ENCODE data around the gene PARP12. TPM values are rescaled to one million over a fixed set of nuclear protein-coding genes. Genes with fewer than 3 reads are reported as not detected.

The PARP12 gene
- total RNA-seq, 1 donor from 2014 or later: 15.8 TPM

- peak; percentile 23 for DNase-seq (ENCODE audit: low read depth)
Observed at GRCh38 chr7:140036224-140036962, 26.4 kb downstream of the PARP12 start.

GRCh38 chr7:140035400-140036223 is 27.1 kb downstream of the PARP12 start:
- DNase-seq (ENCODE audit: low read depth): peak; percentile 50

DNA sequence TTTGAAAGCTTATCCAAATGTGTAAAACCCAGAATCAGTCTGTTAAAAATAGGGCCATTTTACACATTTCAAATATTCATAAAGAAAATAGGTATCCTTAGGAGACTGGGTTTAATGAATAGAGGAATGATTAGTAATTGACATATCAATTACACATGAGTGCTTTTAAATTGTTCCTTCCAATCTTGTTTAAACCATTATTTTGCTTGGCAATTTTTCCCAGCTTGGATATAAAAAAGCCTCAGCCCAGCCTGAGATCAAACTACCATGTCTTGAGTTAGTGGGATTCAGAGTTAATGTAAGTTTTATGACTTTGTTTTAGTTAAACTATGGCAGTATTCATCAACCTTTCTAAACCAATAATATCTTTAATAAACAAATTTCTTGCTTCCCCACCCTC is 28.3 kb downstream of the PARP12 start:
- DNase-seq (ENCODE audit: low read depth): no peak

- DNase-seq (ENCODE audit: low read depth): no peak
Observed at GRCh38 chr7:140033779-140034363, 28.9 kb downstream of the PARP12 start.

- DNase-seq (ENCODE audit: low read depth): no peak
Observed at GRCh38 chr7:140033036-140033435, 29.7 kb downstream of the PARP12 start.

DNA sequence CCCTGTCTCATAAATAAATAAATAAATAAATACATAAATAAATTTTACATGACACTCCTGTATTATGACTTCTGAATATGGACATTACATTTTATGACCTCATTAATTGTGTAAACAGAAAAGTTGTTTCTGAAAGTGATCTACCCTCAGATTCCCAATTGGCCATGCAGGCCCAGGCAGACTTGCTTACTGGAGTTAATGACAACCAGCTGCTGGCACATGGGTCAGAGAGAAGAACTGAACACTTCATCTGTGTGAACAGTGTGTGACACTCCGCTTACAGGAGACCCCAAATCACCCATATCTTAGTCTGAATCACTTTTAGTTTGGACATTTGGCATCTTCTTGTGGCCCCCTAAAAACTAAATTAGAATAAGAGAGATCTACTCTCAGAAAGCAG is 31.4 kb downstream of the PARP12 start:
- DNase-seq (ENCODE audit: low read depth): no peak

- no peak for DNase-seq (ENCODE audit: low read depth)
Observed at GRCh38 chr7:140029072-140029471, 33.7 kb downstream of the PARP12 start.

GRCh38 chr7:140028311-140028710 is 34.4 kb downstream of the PARP12 start:
- no peak for DNase-seq (ENCODE audit: low read depth)

DNA sequence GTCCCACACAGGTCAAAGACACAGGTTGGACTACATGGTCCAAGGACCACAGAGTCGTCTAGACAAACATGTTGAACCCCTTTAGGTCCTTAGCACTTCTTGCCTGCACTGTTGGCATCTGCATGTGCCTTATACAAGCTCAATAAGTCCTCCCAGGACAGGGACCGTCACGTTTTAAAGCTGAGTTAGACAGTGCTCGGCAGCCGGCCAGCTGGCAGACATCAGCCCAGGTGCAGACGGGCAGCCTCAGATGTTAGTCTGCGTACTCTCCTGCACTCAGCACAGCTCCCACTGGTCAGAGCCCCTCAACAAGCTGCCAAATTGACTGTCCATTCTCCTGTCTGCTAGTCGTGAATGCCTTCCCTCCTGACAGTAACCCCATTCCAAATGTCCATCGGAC is 34.9 kb downstream of the PARP12 start:
- no peak for DNase-seq (ENCODE audit: low read depth)

GRCh38 chr7:140026935-140027334 is 35.8 kb downstream of the PARP12 start:
- no peak for DNase-seq (ENCODE audit: low read depth)

GRCh38 chr7:140025814-140026433 is 36.8 kb downstream of the PARP12 start:
- DNase-seq (ENCODE audit: low read depth): no peak

- no peak for DNase-seq (ENCODE audit: low read depth)
Observed at GRCh38 chr7:140025241-140025640, 37.5 kb downstream of the PARP12 start.

DNA sequence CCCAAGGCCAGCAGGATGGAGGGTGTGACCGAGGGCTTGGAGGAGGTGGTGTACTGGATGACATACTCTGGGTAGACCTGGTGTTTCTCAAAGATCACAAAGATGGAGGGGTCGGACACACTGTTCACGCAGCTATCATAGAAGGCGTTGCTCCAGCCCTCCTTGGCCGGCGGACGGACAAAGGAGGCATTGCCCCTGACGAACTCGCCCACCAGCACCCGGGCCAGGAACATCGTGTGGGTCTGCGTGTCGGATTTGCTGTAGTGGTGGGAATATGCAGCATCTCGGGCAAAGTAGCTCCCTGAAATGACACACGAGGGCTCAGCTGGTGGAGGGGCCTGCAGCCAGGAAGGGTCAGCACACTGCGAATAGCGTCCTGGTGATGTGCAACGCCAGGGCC is 38.2 kb downstream of the PARP12 start:
- DNase-seq (ENCODE audit: low read depth): no peak

DNA sequence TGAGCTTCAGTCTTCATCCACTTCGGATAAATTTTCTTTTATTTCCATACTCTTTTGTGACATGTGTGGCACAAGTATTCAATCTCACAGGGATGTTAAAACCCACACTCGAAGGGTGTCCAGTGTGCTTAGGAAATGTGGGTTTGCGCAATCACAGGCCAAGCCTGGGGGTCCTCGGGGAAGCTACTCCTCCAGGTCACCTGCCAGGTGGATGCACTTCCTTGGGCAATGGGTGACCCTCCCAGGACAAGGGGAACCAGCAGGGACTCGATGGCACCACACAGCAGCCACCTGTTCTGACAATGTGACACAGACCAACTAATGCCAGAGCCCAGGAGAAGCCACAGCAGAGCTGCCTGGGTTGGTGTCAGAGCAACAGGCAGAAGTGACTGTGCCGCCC is 39.0 kb downstream of the PARP12 start:
- DNase-seq (ENCODE audit: low read depth): peak; percentile 34

- no peak for DNase-seq (ENCODE audit: low read depth)
Observed at GRCh38 chr7:140022582-140023211, 40.1 kb downstream of the PARP12 start.

GRCh38 chr7:140021603-140022002 is 41.1 kb downstream of the PARP12 start:
- DNase-seq (ENCODE audit: low read depth): no peak

- no peak for DNase-seq (ENCODE audit: low read depth)
Observed at GRCh38 chr7:140019606-140020005, 43.1 kb downstream of the PARP12 start.

GRCh38 chr7:140019172-140019571 is 43.6 kb downstream of the PARP12 start:
- DNase-seq (ENCODE audit: low read depth): no peak

GRCh38 chr7:140018125-140019043 is 44.4 kb downstream of the PARP12 start:
- no peak for DNase-seq (ENCODE audit: low read depth)

DNA sequence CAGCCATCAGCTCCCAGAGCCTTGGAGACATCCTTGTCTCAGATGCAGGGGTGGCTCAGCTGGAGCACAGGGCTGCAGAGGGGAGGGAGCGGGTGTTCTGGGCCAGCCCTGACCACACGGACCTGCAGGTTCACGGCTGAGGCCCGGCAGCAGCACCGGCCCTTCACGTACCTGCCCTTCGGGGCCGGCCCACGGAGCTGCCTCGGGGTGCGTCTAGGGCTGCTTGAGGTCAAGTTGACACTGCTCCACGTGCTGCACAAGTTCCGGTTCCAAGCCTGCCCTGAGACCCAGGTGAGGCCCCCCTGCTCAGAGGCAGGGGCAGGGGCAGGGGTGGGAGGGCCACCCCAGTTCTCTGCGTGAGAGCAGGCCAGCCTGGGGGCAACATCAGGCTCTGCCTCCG is 45.2 kb downstream of the PARP12 start:
- no peak for DNase-seq (ENCODE audit: low read depth)
